GM12878 (cell line): ENCODE results near the gene DMBX1.

Experiments
- CHD4 ChIP-seq: fragments of 200-600 bp; sonication (generic); IDR thresholded peaks from 2 replicates; pipeline ENCODE4 v1.6.1; 2016; ENCODE audit warnings: mild to moderate bottlenecking
- EZH2 ChIP-seq: IDR thresholded peaks from 2 replicates; pipeline ENCODE4 v1.6.1; 2012; ENCODE audit warnings: low read depth, mild to moderate bottlenecking, control low read depth, inconsistent platforms, low read length, borderline replicate concordance; ENCODE audit not compliant: control insufficient read depth
- TF ChIP-seq, protein P1 (sequence below): fragments of 450-650 bp; formaldehyde crosslinking; IDR thresholded peaks from 2 replicates; pipeline ENCODE4 v1.5.0; 2022; ENCODE audit warnings: mild to moderate bottlenecking, missing genetic modification characterization
- TF ChIP-seq, protein P2 (sequence below): fragments of 450-650 bp; IDR thresholded peaks from 2 replicates; pipeline ENCODE4 v1.6.1; 2017; ENCODE audit warnings: mild to moderate bottlenecking, moderate library complexity

DNA sequence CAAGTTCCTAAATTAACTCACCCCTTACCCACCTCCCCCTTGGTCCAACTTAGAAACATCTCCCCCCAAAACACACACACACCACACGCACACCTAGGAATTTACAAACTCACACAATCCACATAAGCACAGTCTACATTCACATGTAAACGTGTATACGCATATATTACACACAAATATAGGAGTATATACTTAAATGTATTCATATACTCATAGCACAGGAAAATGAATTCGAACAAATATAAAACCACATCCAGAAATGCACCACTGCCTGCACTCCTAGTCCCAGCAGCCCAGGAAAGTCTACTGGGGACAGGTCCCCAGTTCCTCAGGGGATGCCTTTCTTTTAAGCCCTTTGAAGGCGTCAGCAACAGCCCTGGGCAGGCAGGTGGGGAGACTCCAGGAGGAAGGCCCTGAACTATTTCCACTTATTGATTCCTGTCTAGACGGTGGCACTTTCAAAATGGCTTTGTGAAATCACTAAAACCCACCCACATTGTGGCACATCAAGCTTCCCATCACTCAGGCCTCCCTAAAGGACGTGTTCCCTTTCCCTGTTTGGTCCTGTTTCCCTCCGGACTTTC, 3.1 kb upstream of the DMBX1 start:
- TF ChIP-seq CHD4 (no peak), EZH2 (no peak)
- TF ChIP-seq, protein P1, sequence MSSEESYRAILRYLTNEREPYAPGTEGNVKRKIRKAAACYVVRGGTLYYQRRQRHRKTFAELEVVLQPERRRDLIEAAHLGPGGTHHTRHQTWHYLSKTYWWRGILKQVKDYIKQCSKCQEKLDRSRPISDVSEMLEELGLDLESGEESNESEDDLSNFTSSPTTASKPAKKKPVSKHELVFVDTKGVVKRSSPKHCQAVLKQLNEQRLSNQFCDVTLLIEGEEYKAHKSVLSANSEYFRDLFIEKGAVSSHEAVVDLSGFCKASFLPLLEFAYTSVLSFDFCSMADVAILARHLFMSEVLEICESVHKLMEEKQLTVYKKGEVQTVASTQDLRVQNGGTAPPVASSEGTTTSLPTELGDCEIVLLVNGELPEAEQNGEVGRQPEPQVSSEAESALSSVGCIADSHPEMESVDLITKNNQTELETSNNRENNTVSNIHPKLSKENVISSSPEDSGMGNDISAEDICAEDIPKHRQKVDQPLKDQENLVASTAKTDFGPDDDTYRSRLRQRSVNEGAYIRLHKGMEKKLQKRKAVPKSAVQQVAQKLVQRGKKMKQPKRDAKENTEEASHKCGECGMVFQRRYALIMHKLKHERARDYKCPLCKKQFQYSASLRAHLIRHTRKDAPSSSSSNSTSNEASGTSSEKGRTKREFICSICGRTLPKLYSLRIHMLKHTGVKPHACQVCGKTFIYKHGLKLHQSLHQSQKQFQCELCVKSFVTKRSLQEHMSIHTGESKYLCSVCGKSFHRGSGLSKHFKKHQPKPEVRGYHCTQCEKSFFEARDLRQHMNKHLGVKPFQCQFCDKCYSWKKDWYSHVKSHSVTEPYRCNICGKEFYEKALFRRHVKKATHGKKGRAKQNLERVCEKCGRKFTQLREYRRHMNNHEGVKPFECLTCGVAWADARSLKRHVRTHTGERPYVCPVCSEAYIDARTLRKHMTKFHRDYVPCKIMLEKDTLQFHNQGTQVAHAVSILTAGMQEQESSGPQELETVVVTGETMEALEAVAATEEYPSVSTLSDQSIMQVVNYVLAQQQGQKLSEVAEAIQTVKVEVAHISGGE, result no peak
- TF ChIP-seq, protein P2, sequence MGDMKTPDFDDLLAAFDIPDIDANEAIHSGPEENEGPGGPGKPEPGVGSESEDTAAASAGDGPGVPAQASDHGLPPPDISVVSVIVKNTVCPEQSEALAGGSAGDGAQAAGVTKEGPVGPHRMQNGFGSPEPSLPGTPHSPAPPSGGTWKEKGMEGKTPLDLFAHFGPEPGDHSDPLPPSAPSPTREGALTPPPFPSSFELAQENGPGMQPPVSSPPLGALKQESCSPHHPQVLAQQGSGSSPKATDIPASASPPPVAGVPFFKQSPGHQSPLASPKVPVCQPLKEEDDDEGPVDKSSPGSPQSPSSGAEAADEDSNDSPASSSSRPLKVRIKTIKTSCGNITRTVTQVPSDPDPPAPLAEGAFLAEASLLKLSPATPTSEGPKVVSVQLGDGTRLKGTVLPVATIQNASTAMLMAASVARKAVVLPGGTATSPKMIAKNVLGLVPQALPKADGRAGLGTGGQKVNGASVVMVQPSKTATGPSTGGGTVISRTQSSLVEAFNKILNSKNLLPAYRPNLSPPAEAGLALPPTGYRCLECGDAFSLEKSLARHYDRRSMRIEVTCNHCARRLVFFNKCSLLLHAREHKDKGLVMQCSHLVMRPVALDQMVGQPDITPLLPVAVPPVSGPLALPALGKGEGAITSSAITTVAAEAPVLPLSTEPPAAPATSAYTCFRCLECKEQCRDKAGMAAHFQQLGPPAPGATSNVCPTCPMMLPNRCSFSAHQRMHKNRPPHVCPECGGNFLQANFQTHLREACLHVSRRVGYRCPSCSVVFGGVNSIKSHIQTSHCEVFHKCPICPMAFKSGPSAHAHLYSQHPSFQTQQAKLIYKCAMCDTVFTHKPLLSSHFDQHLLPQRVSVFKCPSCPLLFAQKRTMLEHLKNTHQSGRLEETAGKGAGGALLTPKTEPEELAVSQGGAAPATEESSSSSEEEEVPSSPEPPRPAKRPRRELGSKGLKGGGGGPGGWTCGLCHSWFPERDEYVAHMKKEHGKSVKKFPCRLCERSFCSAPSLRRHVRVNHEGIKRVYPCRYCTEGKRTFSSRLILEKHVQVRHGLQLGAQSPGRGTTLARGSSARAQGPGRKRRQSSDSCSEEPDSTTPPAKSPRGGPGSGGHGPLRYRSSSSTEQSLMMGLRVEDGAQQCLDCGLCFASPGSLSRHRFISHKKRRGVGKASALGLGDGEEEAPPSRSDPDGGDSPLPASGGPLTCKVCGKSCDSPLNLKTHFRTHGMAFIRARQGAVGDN, result no peak
